Mesendoderm (in vitro differentiated cells): ENCODE results near the gene ALG14.

Source experiments
- DNase-seq: peaks from one replicate; pipeline ENCODE4 v3.0.0; 2013
- H2AK5ac ChIP-seq: 2 replicates; pipeline ENCODE4 v1.6.1; 2013; ENCODE audit warnings: low read length, inconsistent platforms
- H2BK120ac ChIP-seq: 2 replicates; pipeline ENCODE4 v1.6.1; 2013; ENCODE audit warnings: low read depth, mild to moderate bottlenecking, low read length, moderate library complexity, mixed read lengths
- H2BK15ac ChIP-seq: replicated peaks from 2 replicates; pipeline ENCODE4 v1.6.1; 2013; ENCODE audit warnings: low read depth, mild to moderate bottlenecking, moderate library complexity
- H2BK5ac ChIP-seq: 2 replicates; pipeline ENCODE4 v1.6.1; 2013; ENCODE audit warnings: low read length, inconsistent platforms
- H3K18ac ChIP-seq: 2 replicates; pipeline ENCODE4 v1.6.1; 2013; ENCODE audit warnings: mild to moderate bottlenecking, low read length, mixed read lengths
- H3K23ac ChIP-seq: one replicate; pipeline ENCODE4 v1.6.1; 2013; ENCODE audit warnings: low read length
- H3K27ac ChIP-seq: 2 replicates; pipeline ENCODE4 v1.5.1; 2013; ENCODE audit warnings: low read depth, mild to moderate bottlenecking, inconsistent platforms, low read length, moderate library complexity
- H3K27me3 ChIP-seq: 2 replicates; pipeline ENCODE4 v1.6.1; 2013; ENCODE audit warnings: low read length, control low read depth, mild to moderate bottlenecking, inconsistent platforms; ENCODE audit not compliant: insufficient read depth, poor library complexity
- H3K36me3 ChIP-seq: 2 replicates; pipeline ENCODE4 v1.6.1; 2013; ENCODE audit warnings: low read length, inconsistent platforms; ENCODE audit not compliant: control insufficient read depth, insufficient read depth
- H3K4ac ChIP-seq: one replicate; pipeline ENCODE4 v1.6.1; 2013; ENCODE audit warnings: low read depth, mild to moderate bottlenecking, low read length, moderate library complexity
- H3K4me1 ChIP-seq: 2 replicates; pipeline ENCODE4 v1.6.1; 2013; ENCODE audit warnings: low read depth, low read length, inconsistent platforms; ENCODE audit not compliant: control insufficient read depth
- H3K4me2 ChIP-seq: 2 replicates; pipeline ENCODE4 v1.6.1; 2013; ENCODE audit warnings: low read length
- H3K4me3 ChIP-seq: 2 replicates; pipeline ENCODE4 v1.5.1; 2013; ENCODE audit warnings: mild to moderate bottlenecking, low read length
- H3K56ac ChIP-seq: one replicate; pipeline ENCODE4 v1.6.1; 2013; ENCODE audit warnings: low read length
- H3K79me1 ChIP-seq: 2 replicates; pipeline ENCODE4 v1.6.1; 2013; ENCODE audit warnings: low read length, inconsistent platforms
- H3K79me2 ChIP-seq: 2 replicates; pipeline ENCODE4 v1.6.1; 2013; ENCODE audit warnings: mild to moderate bottlenecking, low read length; ENCODE audit not compliant: control insufficient read depth, insufficient read depth
- H3K9ac ChIP-seq: 2 replicates; pipeline ENCODE4 v1.6.1; 2013; ENCODE audit warnings: low read length, inconsistent platforms
- H4K5ac ChIP-seq: one replicate; pipeline ENCODE4 v1.6.1; 2013; ENCODE audit warnings: low read length
- H4K8ac ChIP-seq: one replicate; pipeline ENCODE4 v1.6.1; 2013; ENCODE audit warnings: low read depth, mild to moderate bottlenecking, control low read depth, low read length, moderate library complexity
- WGBS: extraction: QIAGEN DNeasy Blood & Tissue Kit; methylation state at CpG from one replicate; pipeline ENCODE4 v1.1.7; 2013; ENCODE audit warnings: low lambda C conversion rate, missing lambda C conversion rate; ENCODE audit not compliant: insufficient coverage; ENCODE audit errors: extremely low coverage; 5-methylcytosine and 5-hydroxymethylcytosine counted together

The ALG14 gene

DNA sequence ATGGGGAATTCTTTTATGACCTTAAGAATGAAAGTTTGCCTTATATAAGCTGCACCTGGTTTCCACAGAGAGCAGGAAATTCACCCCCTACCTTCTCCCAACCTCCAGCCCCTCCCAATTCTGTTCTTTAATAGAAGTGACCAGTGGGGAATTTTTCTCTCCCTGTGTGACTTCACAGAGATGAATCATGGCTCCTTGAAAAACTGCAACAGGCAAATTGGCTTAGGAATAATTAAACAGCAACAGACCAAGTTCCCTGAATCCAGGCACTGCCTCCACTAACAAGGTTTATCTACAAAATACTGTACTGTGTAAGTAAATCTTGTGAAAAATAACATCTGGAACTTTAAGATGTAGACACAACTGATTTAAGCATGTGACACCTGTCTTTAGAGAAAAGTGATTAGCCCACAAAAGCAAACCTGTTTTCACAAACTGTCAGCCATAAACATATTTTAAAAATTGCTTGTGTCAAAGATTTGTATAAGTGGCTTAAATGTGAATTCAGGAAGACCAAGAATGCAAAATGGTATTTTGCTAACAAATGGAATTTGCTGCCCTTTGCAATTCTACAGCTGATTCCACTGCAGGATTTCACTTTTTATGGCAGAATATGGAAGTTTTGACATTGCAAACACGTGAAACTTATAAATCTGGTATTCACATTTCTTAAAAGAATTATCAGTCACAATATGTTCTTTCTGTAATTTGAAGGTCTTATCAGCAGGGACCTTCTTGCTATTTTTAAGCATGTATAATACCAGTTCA, 54.0 kb downstream of the ALG14 start:
- H3K79me2 ChIP-seq, result no peaks in the 10 kb centered on the region
- H3K4me2 ChIP-seq, result no peak overlapping the region
- no peak overlapping the region for H3K23ac ChIP-seq
- peak overlapping the region; percentile 47 for H3K4ac ChIP-seq
- H3K27ac ChIP-seq, result no peak overlapping the region
- no peak for DNase-seq
- H3K4me3 ChIP-seq, result no peak overlapping the region
- no peaks in the 10 kb centered on the region for H3K27me3 ChIP-seq
- no peaks in the 10 kb centered on the region for H3K36me3 ChIP-seq
- no peak overlapping the region for H3K18ac ChIP-seq
- no peak overlapping the region for H3K9ac ChIP-seq
- no peak overlapping the region for H2BK5ac ChIP-seq
- no peak overlapping the region for H4K5ac ChIP-seq
- no peaks in the 10 kb centered on the region for H3K79me1 ChIP-seq
- no peak overlapping the region for H2BK120ac ChIP-seq
- no peak overlapping the region for H2BK15ac ChIP-seq
- WGBS, result no CpG with 5 or more reads among the region's 1 CpG
- H3K56ac ChIP-seq, result no peak overlapping the region
- H4K8ac ChIP-seq, result no peak overlapping the region
- no peaks in the 10 kb centered on the region for H3K4me1 ChIP-seq
- H2AK5ac ChIP-seq, result no peak overlapping the region

DNA sequence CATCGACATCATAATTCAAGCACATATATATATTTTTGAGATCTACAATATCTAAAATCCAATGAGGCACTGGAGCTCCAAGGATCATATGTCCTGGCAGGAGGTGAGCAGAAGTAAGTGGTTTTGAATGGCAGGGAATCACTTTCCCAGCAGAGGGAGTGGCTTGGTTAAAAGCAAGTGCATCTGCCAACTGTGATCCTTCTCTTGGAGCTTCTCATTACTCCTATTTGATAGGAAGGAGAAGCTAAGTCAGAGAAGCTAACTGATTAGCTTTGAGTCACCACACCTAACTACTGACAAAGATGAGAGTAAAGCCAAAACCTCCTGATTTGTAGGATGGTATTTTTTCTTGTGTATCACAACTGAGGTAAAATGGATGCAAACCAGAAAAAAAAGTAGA, 55.0 kb downstream of the ALG14 start:
- no CpG with 5 or more reads among the region's 1 CpG for WGBS
- no peak for DNase-seq
- Histone ChIP-seq H2BK120ac (no peak overlapping the region), H3K4me2 (no peak overlapping the region), H3K79me1 (no peaks in the 10 kb centered on the region), H3K18ac (no peak overlapping the region), H3K4me1 (no peaks in the 10 kb centered on the region), H3K27me3 (no peaks in the 10 kb centered on the region), H3K36me3 (no peaks in the 10 kb centered on the region), H3K9ac (no peak overlapping the region), H3K79me2 (no peaks in the 10 kb centered on the region), H2BK5ac (no peak overlapping the region), H4K8ac (no peak overlapping the region), H3K4me3 (no peak overlapping the region), H2BK15ac (no peak overlapping the region), H3K27ac (no peak overlapping the region), H3K4ac (no peak overlapping the region), H3K56ac (no peak overlapping the region), H3K23ac (no peak overlapping the region), H4K5ac (no peak overlapping the region), H2AK5ac (no peak overlapping the region)

DNA sequence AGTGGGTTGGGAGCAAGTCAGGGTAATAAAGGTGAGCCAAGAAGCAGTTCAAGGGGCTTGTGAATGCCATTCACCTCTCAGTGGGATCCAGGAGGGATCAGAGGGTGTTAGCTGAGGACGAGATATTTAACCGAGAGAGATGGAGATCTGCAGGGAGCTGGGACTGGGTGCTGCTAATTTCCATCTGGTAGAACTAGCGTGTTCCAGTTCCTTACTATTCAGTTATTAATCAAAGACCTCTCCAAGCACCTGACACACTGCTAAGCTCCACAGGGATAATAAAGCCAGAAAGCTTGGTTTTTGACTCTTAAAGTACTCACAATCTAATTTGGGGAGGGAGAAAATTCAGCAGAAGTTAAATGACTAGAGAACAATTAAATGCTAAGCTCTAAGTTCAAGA, 57.7 kb downstream of the ALG14 start:
- DNase-seq, result no peak
- Histone ChIP-seq H3K36me3 (no peaks in the 10 kb centered on the region), H3K18ac (no peak overlapping the region), H3K9ac (no peak overlapping the region), H3K79me2 (no peaks in the 10 kb centered on the region), H4K8ac (no peak overlapping the region), H2BK120ac (no peak overlapping the region), H3K4me1 (no peaks in the 10 kb centered on the region), H3K23ac (no peak overlapping the region), H3K27me3 (no peaks in the 10 kb centered on the region), H3K27ac (no peak overlapping the region), H2AK5ac (no peak overlapping the region), H2BK5ac (no peak overlapping the region), H2BK15ac (no peak overlapping the region), H3K56ac (no peak overlapping the region), H4K5ac (no peak overlapping the region), H3K4me2 (no peak overlapping the region), H3K4ac (no peak overlapping the region), H3K79me1 (no peaks in the 10 kb centered on the region), H3K4me3 (no peak overlapping the region)
- no CpG with 5 or more reads among the region's 3 CpGs for WGBS

DNA sequence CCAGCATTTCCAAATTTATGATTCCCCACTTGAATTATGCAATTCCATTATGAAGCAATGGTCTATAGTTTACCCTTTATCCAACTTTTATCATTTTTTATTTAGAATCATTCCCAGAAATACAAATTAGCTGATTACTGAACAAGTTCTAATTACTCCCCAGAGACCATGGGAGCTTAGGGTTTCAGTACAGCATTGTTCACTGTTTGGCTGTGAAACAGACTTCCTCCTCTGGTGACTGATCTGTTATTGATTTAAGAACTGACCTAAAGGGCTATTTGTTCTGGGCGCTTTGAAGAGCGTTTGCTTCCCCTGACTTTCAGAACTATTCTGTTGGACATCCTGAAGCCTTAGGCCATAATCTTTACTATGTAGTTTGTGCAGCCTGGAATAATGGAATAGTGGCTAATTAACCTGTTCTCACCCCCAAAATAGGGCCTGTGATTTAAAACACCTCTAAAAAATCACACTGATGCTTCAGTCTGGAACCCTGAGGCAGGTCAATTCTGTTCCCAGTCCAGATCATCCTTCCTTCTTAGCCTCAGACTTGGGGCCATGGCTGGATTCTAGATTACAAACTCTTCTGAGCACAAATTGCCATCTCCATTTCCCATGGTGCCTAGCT, 58.7 kb downstream of the ALG14 start:
- Histone ChIP-seq H3K36me3 (no peaks in the 10 kb centered on the region), H2BK120ac (no peak overlapping the region), H3K4me3 (no peak overlapping the region), H3K4me1 (no peaks in the 10 kb centered on the region), H3K23ac (no peak overlapping the region), H3K27me3 (no peaks in the 10 kb centered on the region), H2BK5ac (no peak overlapping the region), H3K27ac (no peak overlapping the region), H4K8ac (no peak overlapping the region), H2BK15ac (no peak overlapping the region), H3K18ac (no peak overlapping the region), H3K9ac (no peak overlapping the region), H3K4ac (no peak overlapping the region), H2AK5ac (no peak overlapping the region), H3K79me2 (no peaks in the 10 kb centered on the region), H3K4me2 (no peak overlapping the region), H4K5ac (no peak overlapping the region), H3K79me1 (no peaks in the 10 kb centered on the region), H3K56ac (no peak overlapping the region)
- no peak for DNase-seq
- WGBS, result no CpG with 5 or more reads among the region's 2 CpGs

DNA sequence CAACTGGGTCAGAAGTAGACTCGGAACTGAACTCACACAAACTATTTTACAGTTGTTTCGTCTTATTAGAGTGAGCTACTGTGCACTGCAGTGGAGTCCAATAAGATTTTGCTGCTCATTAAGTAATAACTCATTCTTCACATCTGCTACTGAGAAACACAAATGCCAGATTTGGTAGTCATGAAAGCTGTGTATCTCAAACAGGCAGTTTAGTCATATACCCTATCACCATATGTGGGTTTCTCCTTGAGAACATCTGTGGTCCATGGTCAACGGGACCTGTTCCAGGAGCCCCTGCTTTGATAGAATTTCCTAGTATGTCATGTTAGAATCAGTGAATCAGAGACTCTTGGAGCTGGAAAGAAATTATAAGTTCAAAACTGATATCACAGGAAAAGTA, 60.4 kb downstream of the ALG14 start:
- Histone ChIP-seq H2BK120ac (no peak overlapping the region), H2BK5ac (no peak overlapping the region), H3K4ac (no peak overlapping the region), H2BK15ac (no peak overlapping the region), H3K36me3 (no peaks in the 10 kb centered on the region), H4K8ac (no peak overlapping the region), H3K4me1 (no peaks in the 10 kb centered on the region), H3K23ac (no peak overlapping the region), H3K79me2 (no peaks in the 10 kb centered on the region), H3K56ac (no peak overlapping the region), H3K18ac (no peak overlapping the region), H4K5ac (no peak overlapping the region), H3K4me3 (no peak overlapping the region), H3K79me1 (no peaks in the 10 kb centered on the region), H3K9ac (no peak overlapping the region), H3K27me3 (no peaks in the 10 kb centered on the region), H3K4me2 (no peak overlapping the region), H3K27ac (no peak overlapping the region), H2AK5ac (no peak overlapping the region)
- no peak for DNase-seq
- WGBS, result no CpG with 5 or more reads among the region's 3 CpGs

DNA sequence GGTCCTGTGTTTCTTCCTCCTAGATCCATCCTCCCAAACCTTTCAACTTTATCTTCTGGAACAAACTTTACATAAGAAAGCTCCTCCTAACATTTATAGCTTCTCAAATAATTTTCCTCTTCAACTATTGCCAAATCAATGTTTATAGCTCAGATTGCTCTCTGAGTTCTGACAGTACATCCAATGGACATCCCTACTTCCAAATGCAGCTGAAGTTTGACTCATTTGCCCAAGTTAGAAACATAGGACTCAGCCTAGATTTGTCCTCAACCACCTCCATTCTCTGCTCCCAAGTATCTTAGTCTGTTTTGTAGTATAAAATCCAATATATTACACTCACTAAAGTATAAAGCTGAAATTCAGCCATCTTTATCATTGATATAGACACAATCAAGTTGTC, 62.6 kb downstream of the ALG14 start:
- H3K56ac ChIP-seq, result no peak overlapping the region
- no peaks in the 10 kb centered on the region for H3K4me1 ChIP-seq
- H2BK120ac ChIP-seq, result no peak overlapping the region
- H4K5ac ChIP-seq, result no peak overlapping the region
- H3K4me2 ChIP-seq, result no peak overlapping the region
- no peaks in the 10 kb centered on the region for H3K79me2 ChIP-seq
- no peaks in the 10 kb centered on the region for H3K27me3 ChIP-seq
- H3K4ac ChIP-seq, result no peak overlapping the region
- H3K4me3 ChIP-seq, result no peak overlapping the region
- H3K36me3 ChIP-seq, result no peaks in the 10 kb centered on the region
- H2AK5ac ChIP-seq, result no peak overlapping the region
- no peak overlapping the region for H2BK15ac ChIP-seq
- no peaks in the 10 kb centered on the region for H3K79me1 ChIP-seq
- no peak overlapping the region for H4K8ac ChIP-seq
- no peak overlapping the region for H3K18ac ChIP-seq
- no peak overlapping the region for H2BK5ac ChIP-seq
- H3K9ac ChIP-seq, result no peak overlapping the region
- H3K23ac ChIP-seq, result no peak overlapping the region
- DNase-seq, result no peak
- H3K27ac ChIP-seq, result no peak overlapping the region
